GM18870 (cell line): ENCODE measurements around the gene NT5C.
"Not testable (repeated sequence)": the region's sequence is repeated elsewhere in the genome, so short reads cannot be mapped to it uniquely, and the experiment has no call there.

Source experiments
- ATAC-seq: cut with Tn5 transposase; IDR thresholded peaks from one replicate; pipeline ENCODE4 v1.9.1; 2021; ENCODE audit warnings: moderate library complexity; ENCODE audit not compliant: unreplicated experiment

Gene NT5C

DNA sequence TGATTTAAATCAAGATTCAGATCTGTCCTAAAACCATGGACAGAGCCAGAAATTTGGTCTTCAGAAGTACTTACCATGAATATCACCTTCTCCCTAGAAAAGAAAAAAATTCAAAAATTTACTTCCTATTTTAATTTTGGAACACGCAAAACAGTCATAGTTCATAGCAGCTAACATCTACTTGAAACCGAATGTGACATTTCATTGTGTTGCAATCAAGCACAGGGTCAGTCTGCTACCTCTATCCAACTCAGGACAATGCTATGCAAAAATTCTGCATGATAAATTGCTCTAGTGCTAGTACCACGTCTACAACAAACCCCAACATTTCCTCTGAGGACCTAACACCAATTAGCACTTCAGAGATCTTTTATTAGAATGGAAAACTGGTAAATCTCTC is 15.1 kb upstream of the NT5C start:
- no peak for ATAC-seq

DNA sequence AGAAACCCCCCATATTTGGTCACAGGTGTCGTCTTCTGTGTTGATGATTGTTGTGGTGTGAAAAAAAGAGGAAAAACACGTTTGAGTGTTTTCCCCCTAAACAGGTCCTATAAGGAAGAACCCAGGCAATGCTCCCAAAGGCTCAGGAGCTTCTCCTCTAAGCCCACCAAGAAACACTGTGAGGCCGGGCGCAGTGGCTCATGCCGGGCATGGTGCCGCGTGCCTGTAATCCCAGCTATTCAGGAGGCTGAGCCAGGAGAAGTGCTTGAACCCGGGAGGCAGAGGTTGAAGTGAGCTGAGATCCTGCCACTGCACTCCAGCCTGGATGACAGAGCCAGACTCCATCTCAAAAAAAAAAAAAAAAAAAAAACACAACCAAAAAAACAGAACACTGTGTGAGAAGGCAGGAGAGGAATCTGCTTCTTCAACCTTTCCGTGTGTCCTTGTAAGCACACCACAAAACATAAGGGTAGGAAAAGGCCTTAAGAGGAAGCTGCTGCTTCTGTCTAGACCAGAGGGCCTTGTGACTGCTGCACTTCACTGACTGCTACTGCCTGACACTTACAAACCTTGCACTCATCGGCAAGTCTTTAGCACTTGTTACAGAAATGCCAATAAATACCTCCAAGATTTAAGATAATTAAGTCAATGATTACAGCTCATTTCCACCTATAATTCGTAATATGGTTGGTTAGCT is 13.4 kb upstream of the NT5C start:
- ATAC-seq, result no peak

DNA sequence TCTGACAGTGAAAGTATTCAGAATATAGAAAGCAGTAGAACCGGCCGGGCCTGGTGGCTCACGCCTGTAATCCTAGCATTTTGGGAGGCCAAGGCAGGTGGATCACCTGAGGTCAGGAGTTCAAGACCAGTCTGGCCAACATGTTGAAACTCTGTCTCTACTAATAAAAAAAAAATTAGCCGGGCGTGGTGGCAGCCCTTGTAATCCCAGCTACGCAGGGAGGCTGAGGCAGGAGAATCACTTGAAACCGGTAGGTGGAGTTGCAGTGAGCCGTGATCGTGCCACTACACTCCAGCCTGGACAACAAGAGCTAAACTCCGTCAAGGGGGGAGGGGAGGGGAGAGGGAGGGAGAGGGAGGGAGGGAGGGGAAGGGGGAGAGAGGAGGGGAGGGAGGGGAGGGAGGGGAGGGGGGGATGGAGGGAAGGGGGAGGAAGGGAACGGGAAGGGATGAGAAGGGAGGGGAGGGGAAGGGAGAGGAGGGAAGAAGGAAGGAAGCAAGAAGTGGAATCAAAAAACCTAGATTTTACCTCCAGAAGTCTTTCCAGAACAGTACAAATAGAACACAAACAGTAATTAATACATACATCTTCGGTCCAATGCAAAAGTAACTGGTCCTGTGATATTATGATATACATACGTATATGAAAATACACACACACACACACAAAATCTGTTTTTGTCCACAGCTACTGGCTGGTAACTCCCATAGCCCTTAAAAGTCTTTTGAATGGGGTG is 10.9 kb upstream of the NT5C start:
- no peak for ATAC-seq

DNA sequence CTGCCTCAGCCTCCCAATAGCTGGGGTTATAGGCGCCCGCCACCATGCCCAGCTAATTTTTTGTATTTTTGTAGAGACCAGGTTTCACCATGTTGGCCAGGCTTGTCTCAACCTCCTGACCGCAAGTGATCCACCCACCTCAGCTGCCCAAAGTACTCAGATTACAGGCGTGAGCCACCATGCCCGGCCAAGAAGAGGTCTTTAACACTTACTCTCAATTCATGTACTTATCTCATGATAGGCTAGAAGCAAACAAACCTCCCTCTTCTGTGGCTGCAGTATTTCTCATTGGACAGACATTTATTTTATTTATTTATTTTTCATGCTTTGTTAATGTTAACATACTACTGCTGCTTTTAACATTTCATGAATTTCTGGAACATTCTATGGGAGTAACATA is 7.0 kb upstream of the NT5C start:
- ATAC-seq, result no peak

DNA sequence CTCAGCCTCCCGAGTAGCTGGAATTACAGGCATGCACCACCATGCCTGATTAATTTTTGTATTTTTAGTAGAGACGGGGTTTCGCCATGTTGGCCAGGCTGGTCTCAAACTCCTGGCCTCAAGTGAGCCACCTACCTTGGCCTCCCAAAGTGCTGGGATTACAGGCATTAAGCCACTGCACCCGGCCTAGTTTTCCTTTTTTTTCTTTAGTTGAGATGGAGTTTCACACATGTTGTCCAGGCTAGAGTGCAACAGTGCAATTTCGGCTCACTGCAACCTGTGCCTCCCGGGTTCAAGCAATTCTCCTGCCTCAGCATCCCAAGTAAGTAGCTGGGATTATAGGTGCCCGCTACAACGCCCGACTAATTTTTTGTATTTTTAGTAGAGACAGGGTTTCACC is 6.2 kb upstream of the NT5C start:
- not testable (repeated sequence) for ATAC-seq

DNA sequence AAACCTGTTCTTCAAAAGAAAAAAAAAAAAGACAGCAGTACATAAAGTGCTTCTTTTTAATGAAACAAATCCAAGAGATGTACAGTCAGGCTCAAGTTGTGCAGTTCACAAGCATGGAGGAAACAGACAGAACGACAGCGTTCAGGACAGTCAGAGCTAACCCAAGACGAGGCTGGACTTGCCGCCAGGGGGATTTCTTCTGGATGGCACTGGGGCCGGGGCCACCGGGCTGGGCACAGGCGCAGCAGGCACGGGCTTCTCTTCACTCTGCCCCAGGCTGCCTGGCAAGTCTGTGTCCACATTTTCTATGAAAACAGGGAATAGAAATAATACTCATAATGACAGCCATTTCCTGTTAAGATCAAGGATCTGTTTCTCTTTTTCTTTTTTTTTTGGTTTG is 4.4 kb upstream of the NT5C start:
- no peak for ATAC-seq

DNA sequence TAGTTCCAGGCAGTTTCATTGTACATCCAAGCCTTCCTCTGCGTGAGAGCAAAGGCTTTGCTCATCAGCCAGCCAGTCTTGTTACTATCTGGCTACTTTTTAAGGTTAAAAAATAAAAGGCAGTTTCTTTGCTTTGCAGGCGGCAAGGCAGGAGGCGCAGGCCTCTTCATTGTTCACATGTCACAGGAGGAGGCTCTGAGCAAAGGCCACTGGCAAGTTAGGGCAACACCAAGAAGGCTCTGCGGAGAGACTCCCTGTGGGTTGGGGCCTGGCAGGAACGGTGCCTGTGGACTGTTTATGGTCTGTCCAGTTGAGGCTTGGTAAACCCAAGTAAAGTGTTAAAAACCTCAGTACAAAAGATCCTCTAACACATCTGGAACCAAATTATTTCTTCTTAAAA is 3.9 kb upstream of the NT5C start:
- ATAC-seq, result no peak

DNA sequence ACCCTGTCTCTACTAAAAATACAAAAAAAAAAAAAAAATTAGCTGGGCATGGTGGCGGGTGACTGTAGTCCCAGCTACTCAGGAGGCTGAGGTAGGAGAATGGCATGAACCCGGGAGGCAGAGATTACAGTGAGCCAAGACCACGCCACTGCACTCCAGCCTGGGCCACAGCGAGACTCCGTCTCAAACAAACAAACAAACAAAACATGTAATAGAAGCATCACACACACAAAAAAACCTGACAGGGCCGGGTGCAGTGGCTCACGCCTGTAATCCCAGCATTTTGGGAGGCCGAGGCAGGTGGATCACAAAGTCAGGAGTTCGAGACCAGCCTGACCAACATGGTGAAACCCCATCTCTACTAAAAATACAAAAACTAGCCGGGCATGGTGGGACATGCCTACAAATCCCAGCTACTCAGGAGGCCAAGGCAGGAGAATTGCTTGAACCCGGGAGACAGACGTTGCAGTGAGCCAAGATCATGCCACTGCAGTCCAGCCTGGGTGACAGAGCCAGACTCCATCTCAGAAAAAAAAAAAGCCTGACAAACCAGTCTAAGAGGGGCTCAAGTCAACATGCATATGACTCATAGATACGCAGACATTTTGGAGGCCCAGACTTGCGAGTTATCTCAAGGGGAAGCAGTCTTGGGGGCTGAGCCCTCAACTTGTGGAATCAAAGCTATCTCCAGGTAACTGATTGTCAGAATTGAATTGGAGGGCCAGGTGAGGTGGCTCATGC is 2.2 kb upstream of the NT5C start:
- not testable (repeated sequence) for ATAC-seq

DNA sequence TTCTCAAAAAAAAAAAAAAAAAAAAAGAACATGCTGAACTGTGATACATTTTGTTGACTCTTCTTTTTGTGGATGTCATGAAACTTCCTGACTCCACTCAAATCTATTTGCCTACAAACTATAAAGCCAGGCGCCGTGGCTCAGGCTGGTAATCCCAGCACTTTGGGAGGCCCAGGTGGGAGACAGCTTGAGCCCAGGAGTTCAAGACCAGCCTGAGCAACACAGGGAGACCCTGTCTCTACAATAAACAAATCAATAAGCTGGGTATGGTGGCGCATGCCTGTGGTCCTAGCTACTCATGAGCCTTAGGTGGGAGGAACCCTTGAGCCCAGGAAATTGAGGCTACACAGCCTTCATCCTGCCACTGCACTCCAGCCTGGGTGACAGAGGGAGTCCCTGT is 1.5 kb upstream of the NT5C start:
- no peak for ATAC-seq

DNA sequence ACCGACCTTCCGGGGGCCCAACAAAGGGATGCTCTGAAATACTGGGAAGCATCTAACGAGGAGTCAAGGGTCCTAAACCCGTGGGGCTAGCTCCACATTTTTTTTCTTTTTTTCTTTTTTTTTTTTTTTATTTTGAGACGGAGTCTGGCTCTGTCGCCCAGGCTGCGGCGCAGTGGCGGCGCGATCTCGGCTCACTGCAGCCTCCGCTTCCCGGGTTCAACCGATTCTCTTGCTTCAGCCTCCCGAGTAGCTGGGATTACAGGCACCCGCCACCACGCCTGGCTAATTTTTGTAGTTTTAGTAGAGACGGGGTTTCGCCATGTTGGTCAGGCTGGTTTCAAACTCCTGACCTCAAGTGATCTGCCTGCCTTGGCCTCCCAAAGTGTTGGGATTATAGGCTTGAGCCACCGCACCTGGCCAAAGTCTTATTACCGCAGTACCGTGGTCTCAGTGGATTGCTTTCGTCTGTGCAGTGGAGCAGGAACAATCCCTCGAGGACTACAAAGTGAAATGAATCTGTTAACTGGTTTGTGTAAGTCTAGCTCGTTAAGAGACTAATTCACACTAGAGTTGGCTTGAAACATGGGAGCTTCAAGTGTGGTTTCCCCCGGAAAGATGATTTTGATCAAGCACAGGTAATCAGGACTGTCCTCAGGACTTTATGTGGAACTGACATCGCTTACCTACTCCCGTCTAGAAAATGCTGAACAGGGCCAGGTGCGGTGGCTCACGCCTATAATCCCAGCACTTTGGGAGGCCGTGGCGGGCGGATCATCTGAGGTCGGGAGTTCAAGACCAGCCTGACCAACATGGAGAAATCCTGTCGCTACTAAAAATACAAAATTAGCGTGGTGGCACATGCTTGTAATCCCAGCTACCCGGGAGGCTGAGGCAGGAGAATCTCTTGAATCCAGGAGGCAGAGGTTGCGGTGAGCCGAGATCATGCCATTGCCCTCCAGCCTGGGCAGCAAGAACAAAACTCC is 767 bp upstream of the NT5C start:
- not testable (repeated sequence) for ATAC-seq

DNA sequence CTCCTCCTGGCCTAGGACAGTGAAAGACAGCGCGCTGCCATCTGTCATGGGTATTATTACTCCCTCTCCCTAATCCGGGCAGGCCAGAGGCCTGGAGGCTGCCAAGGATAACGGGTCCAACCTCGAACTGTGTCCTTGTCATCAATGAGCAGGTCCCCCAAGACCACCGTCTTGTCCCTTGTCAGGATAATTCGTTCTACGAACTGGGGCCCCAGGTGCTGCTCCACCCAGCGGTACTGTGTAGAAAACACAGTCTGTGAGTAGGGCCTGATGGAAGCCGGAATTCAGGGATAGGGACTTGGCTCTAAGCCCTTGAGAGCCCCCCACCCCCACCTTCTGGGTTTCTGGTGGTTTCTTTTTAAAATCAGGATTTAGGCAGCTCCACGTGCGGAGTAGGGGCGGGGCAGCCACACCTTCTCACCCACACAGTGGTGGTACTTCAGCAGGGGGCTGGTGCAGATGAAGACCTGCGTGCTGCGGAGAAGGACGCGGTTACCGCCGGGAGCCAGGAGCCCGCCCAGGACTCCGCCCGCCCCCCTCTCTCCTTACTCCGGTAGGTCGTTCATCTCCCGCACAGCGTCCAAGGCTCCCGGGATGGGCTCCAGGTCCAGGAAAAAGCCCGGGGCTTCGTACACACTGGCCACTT is 787 bp downstream of the NT5C start:
- no peak for ATAC-seq

DNA sequence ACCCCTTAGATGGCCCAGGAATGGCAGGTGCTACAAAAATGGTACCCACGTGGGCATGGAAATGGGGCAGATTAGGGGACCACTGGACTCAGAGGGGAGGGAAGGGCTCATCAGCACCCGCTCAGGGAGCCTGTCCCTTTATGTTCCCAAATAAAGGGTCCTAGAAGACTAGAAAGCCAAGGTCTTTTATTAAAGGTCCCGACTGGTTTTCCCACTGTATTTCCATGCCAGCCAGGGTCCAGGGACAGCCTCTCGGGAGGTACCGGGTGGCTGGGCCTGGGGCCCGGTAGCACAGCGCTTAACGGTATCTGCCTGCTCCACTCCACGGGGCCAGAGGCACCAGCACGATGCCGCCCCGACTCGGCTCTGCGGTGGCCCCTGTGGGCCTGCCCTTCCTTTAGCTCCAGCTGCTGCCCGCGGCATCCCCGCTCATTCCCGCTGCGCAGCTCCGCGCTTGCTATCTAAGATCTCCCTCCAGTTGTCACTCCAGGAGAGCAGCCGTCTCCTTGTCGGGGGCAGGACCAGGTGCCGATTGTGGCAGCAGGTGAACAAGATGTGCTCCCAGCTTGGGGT is 1.4 kb downstream of the NT5C start:
- ATAC-seq, result no peak

DNA sequence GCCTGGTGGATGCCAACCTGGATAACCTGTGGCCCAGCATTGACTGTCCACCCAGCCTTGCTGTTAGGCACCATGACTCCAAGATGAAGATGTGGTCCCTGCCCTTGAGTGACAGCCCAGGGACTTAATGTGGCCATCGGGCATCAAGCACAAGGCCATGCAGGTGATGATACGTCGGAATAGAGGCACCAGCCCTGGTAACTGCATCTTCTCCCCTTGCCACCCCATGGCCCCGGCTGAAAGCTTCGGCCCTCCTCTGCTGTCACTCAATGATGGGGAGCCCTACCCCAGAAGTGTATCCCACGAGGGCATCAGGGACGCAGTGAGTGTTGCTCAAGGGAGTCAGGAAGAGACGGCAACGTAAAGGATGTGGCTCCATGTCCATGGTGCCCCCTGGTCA is 2.0 kb downstream of the NT5C start:
- ATAC-seq, result no peak

DNA sequence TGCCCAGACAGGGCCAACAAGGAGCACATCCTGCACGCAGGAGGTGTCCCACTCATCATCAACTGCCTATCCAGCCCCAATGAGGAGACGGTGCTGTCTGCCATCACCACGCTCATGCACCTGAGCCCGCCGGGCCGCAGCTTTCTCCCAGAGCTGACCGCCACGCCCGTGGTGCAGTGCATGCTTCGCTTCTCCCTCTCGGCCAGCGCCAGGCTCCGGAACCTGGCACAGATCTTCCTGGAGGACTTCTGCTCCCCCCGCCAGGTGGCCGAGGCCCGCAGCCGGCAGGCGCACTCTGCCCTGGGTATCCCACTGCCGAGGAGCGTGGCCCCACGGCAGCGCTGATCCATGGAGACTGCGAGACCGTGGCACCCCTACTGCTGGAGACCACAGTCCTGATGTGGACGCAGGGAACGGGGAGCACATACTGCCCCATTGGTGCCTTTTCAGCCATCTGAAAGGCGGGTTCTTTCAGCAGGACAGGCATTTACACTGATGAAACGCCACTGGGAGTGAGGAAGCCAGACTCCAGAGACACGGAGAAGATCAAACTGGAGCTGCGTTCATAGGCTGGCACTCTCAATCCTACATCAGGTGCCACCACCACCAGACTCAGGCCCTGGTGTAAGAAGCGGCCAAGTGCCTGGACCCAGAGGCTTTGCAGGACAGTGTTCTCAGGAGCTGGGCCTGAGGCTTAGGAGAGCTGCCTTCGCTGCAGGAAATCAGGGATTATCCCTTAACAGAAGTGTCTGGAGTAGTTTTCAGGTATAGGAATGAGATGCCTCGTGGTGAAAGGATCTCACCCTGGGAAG is 2.6 kb downstream of the NT5C start:
- ATAC-seq, result no peak

DNA sequence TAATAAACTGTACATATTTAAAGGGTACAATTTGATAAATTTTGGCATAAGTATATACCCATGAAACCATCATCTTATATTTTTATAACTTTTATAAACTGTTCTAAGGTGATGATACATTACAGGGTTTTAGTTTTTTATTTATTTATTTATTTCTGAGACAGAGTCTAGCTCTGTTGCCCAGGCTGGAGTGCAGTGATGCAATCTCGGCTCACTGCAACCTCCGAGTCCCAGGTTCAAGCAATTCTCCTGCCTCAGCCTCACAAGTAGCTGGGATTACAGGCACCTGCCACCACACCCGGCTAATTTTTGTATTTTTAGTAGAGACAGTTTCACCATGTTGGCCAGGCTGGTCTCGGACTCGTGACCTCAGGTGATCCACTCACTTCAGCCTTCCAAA is 3.6 kb downstream of the NT5C start:
- ATAC-seq, result not testable (repeated sequence)

DNA sequence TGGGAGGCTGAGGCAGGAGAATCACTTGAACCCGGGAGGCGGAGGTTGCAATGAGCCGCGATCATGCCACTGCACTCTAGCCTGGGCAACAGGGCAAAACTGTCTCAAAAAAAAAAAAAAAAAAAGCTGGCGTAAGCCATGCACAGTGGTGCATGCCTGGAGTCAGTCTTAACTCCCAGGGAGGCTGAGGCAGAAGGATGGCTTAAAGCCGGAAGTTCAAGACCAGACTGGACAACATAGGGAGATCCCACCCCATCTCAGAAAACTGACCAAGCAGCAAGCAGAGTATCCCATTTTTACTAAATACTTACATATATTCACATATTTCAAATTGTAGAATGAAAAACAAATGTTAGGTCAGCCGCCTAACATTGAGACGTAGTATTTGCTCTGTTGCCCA is 4.6 kb downstream of the NT5C start:
- no peak for ATAC-seq

DNA sequence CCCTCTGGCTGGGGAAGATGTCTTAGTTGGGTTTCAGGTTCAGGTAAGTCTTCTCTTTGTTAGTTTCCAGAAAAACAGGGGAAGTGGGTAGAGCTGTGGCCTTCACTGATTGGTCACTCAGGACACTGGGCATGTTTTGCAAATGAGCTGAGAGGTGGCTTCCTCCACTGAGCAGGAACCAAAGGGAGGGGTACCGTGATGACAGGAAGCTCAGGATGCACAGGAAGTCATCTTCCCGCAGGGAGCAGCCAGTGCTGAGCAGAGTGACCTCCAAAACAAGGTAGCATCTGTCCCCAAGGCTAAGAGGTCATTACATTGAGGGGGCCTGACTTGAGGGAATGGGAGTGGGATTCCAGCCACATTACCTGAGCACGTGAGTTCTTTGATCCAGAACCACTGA is 5.6 kb downstream of the NT5C start:
- no peak for ATAC-seq

DNA sequence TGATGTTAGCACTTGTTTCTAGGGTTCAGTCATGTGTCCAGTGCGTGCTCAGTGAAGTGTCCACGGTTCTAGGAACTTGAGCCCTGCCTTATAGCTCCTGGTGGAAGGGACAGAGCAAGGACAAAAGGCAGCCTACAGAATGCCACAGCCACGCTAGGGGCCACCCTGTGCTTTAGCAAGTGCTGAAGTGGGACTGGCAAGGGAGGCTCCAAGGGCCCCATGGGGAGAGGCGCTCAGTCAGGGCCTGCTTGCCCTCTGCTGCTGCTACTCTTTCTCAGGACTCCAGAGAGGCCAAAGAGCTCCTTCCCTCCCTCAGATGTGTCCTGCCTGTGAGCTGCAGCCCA is 6.8 kb downstream of the NT5C start:
- ATAC-seq, result no peak

DNA sequence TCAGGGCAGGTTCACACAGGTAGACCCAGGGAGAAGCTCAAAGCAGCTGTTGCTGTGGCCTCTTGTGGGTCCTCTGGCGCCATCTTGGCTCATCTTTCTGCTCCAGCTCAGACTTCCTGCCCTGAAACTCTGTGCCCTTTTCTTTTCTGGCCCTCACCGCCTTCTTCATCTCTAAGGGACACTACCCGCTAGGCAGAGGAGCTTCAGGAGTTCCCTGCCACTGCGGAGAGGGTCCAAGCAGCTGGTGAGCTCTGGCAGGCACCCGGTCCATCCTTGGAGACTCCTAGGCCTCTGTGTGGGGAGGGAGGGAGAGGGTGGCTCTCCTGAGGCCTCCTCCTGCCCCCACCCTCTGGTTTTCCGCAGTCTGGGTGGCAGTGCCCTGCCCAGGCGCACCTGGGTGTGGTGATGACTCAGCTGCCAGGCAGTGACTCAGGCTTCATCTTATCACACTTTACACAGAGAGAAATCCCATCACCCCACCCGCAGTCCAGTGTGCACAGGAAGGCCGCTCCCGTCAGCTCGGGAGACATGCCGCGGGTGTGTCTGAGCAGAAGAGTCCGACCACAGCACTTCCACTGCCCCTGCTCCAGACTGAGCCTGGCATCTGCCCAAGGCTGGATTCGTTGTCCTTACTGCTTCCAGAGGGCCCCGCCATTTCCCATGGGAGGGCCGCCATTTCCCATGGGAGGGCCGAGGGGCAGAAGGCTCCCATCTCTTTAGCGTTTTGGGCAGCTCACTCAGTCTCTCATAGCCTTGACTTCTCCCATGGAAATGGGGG is 7.3 kb downstream of the NT5C start:
- no peak for ATAC-seq
